SU-DHL-6 (cell line): ENCODE measurements around the gene LRRC10.

Experiments
- CTCF ChIP-seq: fragments of 200-600 bp; sonication (generic); IDR thresholded peaks from one replicate; pipeline ENCODE4 v1.5.1; 2017; ENCODE audit warnings: antibody characterized with exemption, mild to moderate bottlenecking, low read length, moderate library complexity; ENCODE audit not compliant: insufficient read depth, poor library complexity, severe bottlenecking
- EZH2phosphoT487 ChIP-seq: fragments of 200-600 bp; sonication (generic), shearing (Covaris generic); conservative IDR thresholded peaks from 2 replicates; pipeline ENCODE4 v1.6.1; 2018; ENCODE audit warnings: mild to moderate bottlenecking, antibody characterized with exemption, low read length, moderate library complexity, mixed read lengths

GRCh38 chr12:69623970-69624369 is 13.3 kb upstream of the LRRC10 start:
- TF ChIP-seq CTCF (no peak), EZH2phosphoT487 (no peak)
